ENCODE results near the gene NOC2L.

DNA sequence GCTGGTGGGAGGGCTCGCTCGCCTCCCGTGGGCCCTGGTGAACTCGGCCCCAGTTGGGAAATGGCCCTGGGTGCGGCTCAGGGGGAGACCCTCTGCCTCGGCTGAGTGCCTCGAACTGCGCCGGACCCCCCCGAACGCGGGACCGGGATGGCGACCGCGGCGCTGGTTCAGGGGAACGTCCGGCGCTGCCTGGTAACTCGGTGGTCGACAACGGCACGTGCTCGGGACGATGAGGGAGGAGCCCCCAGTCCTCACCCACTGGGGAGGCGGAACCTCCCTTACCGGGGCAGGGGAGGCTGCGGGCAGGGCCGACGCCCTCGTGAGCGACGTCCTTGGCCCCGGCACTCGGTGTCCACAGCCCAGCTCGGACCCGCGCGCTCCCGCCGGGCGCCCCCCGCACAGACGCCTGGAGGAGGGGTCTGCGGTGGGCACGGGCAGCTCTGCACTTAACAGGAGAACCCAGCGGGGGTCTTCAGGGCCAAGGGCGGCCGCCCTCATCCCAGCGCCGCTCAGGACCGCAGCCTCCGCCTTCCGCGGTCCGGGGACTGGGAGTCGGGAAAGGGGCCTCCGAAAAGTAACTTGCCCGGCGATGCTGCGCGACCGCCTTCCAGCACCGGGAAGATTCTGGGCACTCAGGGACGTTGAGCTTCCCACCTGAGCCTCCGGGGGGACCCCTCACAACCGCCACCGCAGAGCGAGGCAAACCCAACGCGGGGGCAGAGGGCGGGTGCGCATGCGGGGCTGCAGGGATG, 39.1 kb upstream of the NOC2L start:
- no peak for TF ChIP-seq POLR2A (IDR thresholded peaks at IDR 0.05; ENCODE audit: low read length)
- no peak for TF ChIP-seq GATA1 (IDR thresholded peaks at IDR 0.05; ENCODE audit: low read depth, low read length)
